Nephron (organoid): Measurements from ENCODE around the gene ATIC.

Experiments
- H3K27ac Mint-ChIP-seq, 3 experiments: 2 replicates each; pipeline ENCODE4 v1.8.0; 2020; ENCODE audit warnings: mixed read lengths in 3 of 3, mild to moderate bottlenecking in 2 of 3, moderate library complexity in 1 of 3
- H3K27me3 Mint-ChIP-seq: 2 replicates; pipeline ENCODE4 v1.8.0; 2021; ENCODE audit warnings: low read depth, mild to moderate bottlenecking, moderate library complexity, mixed read lengths
- H3K36me3 Mint-ChIP-seq: 2 replicates; pipeline ENCODE4 v1.8.0; 2020; ENCODE audit warnings: low read depth, mixed read lengths
- H3K4me1 Mint-ChIP-seq: 2 replicates; pipeline ENCODE4 v1.8.0; 2020; ENCODE audit warnings: mixed read lengths
- H3K4me3 Mint-ChIP-seq, 3 experiments: 2 replicates each; pipeline ENCODE4 v1.8.0; 2020; ENCODE audit warnings: mild to moderate bottlenecking in 3 of 3, mixed read lengths in 3 of 3, moderate library complexity in 2 of 3
- H3K9me3 Mint-ChIP-seq: 2 replicates; pipeline ENCODE4 v1.8.0; 2020; ENCODE audit warnings: mixed read lengths
- TF ChIP-seq, protein P1 (sequence below), 3 experiments: fragments of 200-600 bp; sonication (generic); IDR thresholded peaks; one replicate each; pipeline ENCODE4 v1.5.0; 2021; ENCODE audit warnings: antibody characterized with exemption in 3 of 3; ENCODE audit not compliant: unreplicated experiment in 3 of 3

The ATIC gene

DNA sequence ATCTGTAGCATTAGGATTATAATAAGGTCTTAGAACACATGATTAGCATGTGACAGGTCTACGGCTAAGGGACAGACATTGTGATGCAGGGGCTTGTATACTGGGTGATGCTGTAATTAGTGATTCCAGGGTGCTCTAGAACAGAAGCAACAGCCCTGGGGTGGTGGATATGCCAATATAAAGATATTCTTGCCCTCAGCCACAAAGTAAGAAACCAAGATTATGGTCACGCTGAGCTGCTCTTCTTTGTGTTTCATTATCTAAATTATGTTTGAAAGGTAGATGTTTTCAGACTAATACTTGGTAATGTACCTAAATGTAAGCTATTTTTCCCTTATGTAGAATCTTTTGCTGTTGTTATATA is 78.7 kb downstream of the ATIC start:
- no peaks in the 10 kb centered on the region for H3K27me3 Mint-ChIP-seq
- no peak overlapping the region for H3K27ac Mint-ChIP-seq
- no peaks in the 10 kb centered on the region for H3K9me3 Mint-ChIP-seq
- TF ChIP-seq, protein P1, sequence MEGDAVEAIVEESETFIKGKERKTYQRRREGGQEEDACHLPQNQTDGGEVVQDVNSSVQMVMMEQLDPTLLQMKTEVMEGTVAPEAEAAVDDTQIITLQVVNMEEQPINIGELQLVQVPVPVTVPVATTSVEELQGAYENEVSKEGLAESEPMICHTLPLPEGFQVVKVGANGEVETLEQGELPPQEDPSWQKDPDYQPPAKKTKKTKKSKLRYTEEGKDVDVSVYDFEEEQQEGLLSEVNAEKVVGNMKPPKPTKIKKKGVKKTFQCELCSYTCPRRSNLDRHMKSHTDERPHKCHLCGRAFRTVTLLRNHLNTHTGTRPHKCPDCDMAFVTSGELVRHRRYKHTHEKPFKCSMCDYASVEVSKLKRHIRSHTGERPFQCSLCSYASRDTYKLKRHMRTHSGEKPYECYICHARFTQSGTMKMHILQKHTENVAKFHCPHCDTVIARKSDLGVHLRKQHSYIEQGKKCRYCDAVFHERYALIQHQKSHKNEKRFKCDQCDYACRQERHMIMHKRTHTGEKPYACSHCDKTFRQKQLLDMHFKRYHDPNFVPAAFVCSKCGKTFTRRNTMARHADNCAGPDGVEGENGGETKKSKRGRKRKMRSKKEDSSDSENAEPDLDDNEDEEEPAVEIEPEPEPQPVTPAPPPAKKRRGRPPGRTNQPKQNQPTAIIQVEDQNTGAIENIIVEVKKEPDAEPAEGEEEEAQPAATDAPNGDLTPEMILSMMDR (IDR thresholded peaks at IDR 0.05; ENCODE audit: unreplicated experiment in 3 of 3) = no peak
- peaks cover 68% of the 10 kb centered on the region for H3K36me3 Mint-ChIP-seq
- no peaks in the 10 kb centered on the region for H3K4me1 Mint-ChIP-seq
- H3K4me3 Mint-ChIP-seq = no peak overlapping the region

DNA sequence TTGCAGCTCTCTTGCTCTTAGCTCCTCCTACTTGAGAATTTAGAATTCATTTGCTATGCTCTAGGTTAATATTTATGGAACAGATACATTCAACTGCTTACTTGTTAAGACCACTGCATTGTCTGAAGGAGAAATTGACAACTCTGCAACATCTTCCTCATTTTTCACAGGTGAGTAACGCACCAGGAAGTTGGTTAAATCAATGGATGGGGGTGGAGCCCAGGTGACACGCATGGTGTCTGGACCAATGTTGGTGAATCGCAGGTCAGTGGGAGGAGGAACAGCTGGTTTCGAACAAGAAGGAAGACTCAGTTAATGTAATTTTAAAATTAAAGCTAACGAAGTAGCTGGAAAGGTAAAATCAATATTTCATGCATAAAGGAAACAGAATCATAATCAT is 79.7 kb downstream of the ATIC start:
- Mint-ChIP-seq H3K36me3 (peaks cover 67% of the 10 kb centered on the region), H3K4me3 (no peak overlapping the region), H3K4me1 (no peaks in the 10 kb centered on the region), H3K27me3 (no peaks in the 10 kb centered on the region), H3K27ac (no peak overlapping the region), H3K9me3 (no peaks in the 10 kb centered on the region)
- TF ChIP-seq, protein P1 (IDR thresholded peaks at IDR 0.05; ENCODE audit: unreplicated experiment in 3 of 3) = no peak

DNA sequence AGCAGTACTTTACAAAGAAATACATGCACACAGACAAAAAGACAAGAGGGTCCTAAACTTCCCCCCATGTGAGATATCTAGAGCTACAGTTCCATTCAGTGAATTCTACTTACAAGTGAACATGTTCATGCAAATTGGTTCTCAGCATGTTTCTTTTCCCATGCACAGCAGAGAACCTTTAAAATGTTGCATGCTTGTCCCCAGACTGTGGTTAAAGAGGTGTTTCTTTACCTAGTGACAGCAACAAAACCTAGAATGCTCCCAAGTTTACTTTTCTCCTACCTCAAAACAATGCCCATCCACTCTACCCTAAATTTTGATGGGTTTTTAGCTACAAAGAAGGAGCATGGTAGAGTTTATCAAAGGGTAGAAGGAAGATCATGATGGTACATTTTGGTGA is 80.3 kb downstream of the ATIC start:
- no peaks in the 10 kb centered on the region for H3K9me3 Mint-ChIP-seq
- H3K36me3 Mint-ChIP-seq = peaks cover 61% of the 10 kb centered on the region
- no peak overlapping the region for H3K27ac Mint-ChIP-seq
- H3K27me3 Mint-ChIP-seq = no peaks in the 10 kb centered on the region
- no peaks in the 10 kb centered on the region for H3K4me1 Mint-ChIP-seq
- H3K4me3 Mint-ChIP-seq = no peak overlapping the region
- TF ChIP-seq, protein P1 (IDR thresholded peaks at IDR 0.05; ENCODE audit: unreplicated experiment in 3 of 3) = no peak

DNA sequence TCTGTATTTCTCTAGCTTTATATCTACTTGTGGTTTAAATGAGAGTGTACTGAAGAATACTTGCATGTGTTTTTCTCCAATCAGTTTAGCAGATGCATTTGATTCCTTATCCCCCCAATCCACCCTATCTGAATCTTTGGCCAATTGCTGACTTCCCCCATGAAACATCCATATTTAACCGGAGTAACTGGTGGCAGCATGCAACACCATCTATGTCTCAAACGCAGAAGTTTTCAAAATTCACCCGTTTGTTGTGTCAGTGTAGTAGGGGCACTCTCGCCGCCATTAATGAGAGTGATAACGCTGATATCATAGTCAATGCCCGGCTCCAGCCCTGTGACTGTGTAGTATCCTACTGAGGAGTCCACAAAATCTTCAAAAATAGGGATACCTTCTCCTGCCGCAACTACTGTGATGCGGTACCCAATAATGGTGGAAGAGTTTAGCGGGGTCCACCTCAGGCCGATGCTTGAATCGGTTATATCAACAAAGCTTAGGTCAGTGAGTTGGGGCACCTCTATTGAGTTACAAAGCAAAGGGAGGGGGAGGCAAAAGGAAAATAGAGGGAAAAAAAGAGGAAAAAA is 80.9 kb downstream of the ATIC start:
- Mint-ChIP-seq H3K27me3 (no peaks in the 10 kb centered on the region), H3K9me3 (no peaks in the 10 kb centered on the region), H3K27ac (no peak overlapping the region), H3K4me3 (no peak overlapping the region), H3K4me1 (no peaks in the 10 kb centered on the region), H3K36me3 (peaks cover 65% of the 10 kb centered on the region)
- TF ChIP-seq, protein P1 (IDR thresholded peaks at IDR 0.05; ENCODE audit: unreplicated experiment in 3 of 3) = no peak

DNA sequence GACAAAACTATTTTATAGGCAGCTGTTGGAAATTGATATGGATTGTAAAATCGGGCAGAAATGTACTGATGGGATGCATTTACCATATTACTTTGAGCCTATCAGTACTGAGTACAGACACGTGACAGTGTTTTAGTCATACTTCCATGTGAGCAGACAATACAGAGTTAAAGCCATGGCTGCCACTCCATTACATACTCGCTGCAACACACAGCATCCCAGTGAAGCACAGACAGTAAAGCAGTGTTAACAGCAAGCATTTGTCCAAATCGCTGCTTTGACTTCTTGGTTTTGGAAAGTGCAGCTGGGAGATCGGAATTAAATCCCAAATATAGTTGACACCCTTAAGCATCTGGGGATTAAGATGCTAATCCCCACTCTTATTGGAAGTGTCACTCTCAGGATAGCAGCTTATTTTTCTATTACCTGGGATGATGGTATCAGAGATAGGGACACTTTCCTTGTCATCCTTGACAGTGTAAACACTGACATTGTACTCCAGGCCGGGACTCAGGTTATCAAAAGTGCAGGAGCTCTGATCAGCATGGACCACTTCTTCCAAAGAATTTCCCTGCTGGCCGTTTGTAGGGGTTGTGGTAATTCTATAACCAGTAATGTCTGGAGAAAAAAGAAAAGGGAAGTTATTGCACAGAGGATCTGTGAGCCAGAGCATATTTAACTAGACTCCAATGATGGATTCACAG is 82.4 kb downstream of the ATIC start:
- TF ChIP-seq, protein P1 (IDR thresholded peaks at IDR 0.05; ENCODE audit: unreplicated experiment in 3 of 3) = no peak
- Mint-ChIP-seq H3K4me3 (no peak overlapping the region), H3K27ac (no peak overlapping the region), H3K4me1 (no peaks in the 10 kb centered on the region), H3K27me3 (no peaks in the 10 kb centered on the region), H3K36me3 (peaks cover 75% of the 10 kb centered on the region), H3K9me3 (no peaks in the 10 kb centered on the region)
